HepG2 (cell line): ENCODE measurements around the gene S100A16. TPM values are rescaled to one million over a fixed set of nuclear protein-coding genes. Genes with fewer than 3 reads are reported as not detected.

Experiments
- HMGA1 ChIP-seq: sonication (generic); formaldehyde crosslinking; conservative IDR thresholded peaks from 2 replicates; pipeline ENCODE4 v1.4.0; 2020; ENCODE audit warnings: missing genetic modification reagents
- MYC ChIP-seq: sonication (generic); formaldehyde crosslinking; IDR thresholded peaks from 2 replicates; pipeline ENCODE4 v1.9.0; 2021; ENCODE audit warnings: missing genetic modification reagents, borderline replicate concordance
- NAIF1 ChIP-seq: sonication (generic); formaldehyde crosslinking; IDR thresholded peaks from 2 replicates; pipeline ENCODE4 v1.5.0; 2020; ENCODE audit warnings: mild to moderate bottlenecking, missing genetic modification reagents, borderline replicate concordance
- NFYC ChIP-seq: IDR thresholded peaks from 2 replicates; pipeline ENCODE4 v1.6.1; 2016; ENCODE audit warnings: missing genetic modification reagents, missing compliant biosample characterization
- PHF5A ChIP-seq: IDR thresholded peaks from one replicate; pipeline ENCODE4 v1.6.1; 2018; ENCODE audit warnings: low read depth, missing genetic modification reagents; ENCODE audit not compliant: unreplicated experiment
- PLRG1 ChIP-seq: fragments of 450-650 bp; conservative IDR thresholded peaks from 2 replicates; pipeline ENCODE4 v1.6.1; 2016
- RFX3 ChIP-seq: IDR thresholded peaks from 2 replicates; pipeline ENCODE4 v1.6.1; 2016; ENCODE audit warnings: missing biosample characterization, missing genetic modification reagents
- SALL1 ChIP-seq: sonication (generic); formaldehyde crosslinking; IDR thresholded peaks from 2 replicates; pipeline ENCODE4 v1.8.0; 2022; ENCODE audit warnings: mild to moderate bottlenecking, missing genetic modification reagents
- TEAD2 ChIP-seq: sonication (generic); formaldehyde crosslinking; IDR thresholded peaks from 2 replicates; pipeline ENCODE4 v1.9.0; 2021; ENCODE audit warnings: missing genetic modification reagents
- ZNF160 ChIP-seq: sonication (generic); formaldehyde crosslinking; IDR thresholded peaks from 2 replicates; pipeline ENCODE4 v1.8.0; 2022; ENCODE audit warnings: mild to moderate bottlenecking, inconsistent platforms, missing genetic modification reagents
- ZNF256 ChIP-seq: sonication (generic); formaldehyde crosslinking; conservative IDR thresholded peaks from 2 replicates; pipeline ENCODE4 v1.4.0; 2020; ENCODE audit warnings: missing genetic modification reagents
- ZNF263 ChIP-seq: sonication (generic); formaldehyde crosslinking; IDR thresholded peaks from 2 replicates; pipeline ENCODE4 v1.4.0; 2020; ENCODE audit warnings: missing genetic modification reagents
- ZNF33B ChIP-seq: sonication (generic); formaldehyde crosslinking; IDR thresholded peaks from 2 replicates; pipeline ENCODE4 v1.5.1; 2020; ENCODE audit warnings: mild to moderate bottlenecking, missing genetic modification reagents
- ZNF343 ChIP-seq: sonication (generic); formaldehyde crosslinking; IDR thresholded peaks from 2 replicates; pipeline ENCODE4 v1.4.0; 2020; ENCODE audit warnings: mild to moderate bottlenecking, missing genetic modification reagents
- ZNF432 ChIP-seq: sonication (generic); formaldehyde crosslinking; IDR thresholded peaks from 2 replicates; pipeline ENCODE4 v1.5.0; 2020; ENCODE audit warnings: missing genetic modification reagents, mild to moderate bottlenecking, borderline replicate concordance
- ZNF720 ChIP-seq: sonication (generic); formaldehyde crosslinking; IDR thresholded peaks from 2 replicates; pipeline ENCODE4 v1.4.0; 2020; ENCODE audit warnings: missing genetic modification reagents
- ZNF782 ChIP-seq: sonication (generic); formaldehyde crosslinking; IDR thresholded peaks from 2 replicates; pipeline ENCODE4 v1.4.0; 2020; ENCODE audit warnings: missing genetic modification reagents, mild to moderate bottlenecking, borderline replicate concordance
- polyA plus RNA-seq, 8 experiments: library from polyadenylated mRNA; depleted of rRNA in 3 of 8; stranded (reverse) in 7 of 8; unstranded in 1 of 8; fragments of >200 nt; fragmentation: Illumina TruSeq in 4 of 8; extraction: Trizol in 4 of 8; gene quantifications; 2 replicates each; pipeline versions ENCODE4 v1.2.1 to v1.2.3, GENCODE V29; 2011 to 2016; ENCODE audit warnings: low read depth in 4 of 8, missing spikeins in 1 of 8, mixed read lengths in 1 of 8; ENCODE audit not compliant: insufficient read depth in 1 of 8
- total RNA-seq, 5 experiments: library from RNA; depleted of rRNA; stranded (reverse); fragments of >200 nt; fragmentation: Illumina TruSeq; extraction: Trizol; gene quantifications; 2 replicates each; pipeline ENCODE4 v1.2.3, GENCODE V29; 2016; ENCODE audit warnings: low read depth in 1 of 5
- TF ChIP-seq, protein P1 (sequence below): sonication (generic); formaldehyde crosslinking; IDR thresholded peaks from 2 replicates; pipeline ENCODE4 v1.8.0; 2022; ENCODE audit warnings: mild to moderate bottlenecking, missing genetic modification reagents, borderline replicate concordance
- TF ChIP-seq, protein P2 (sequence below): sonication (generic); formaldehyde crosslinking; IDR thresholded peaks from 2 replicates; pipeline ENCODE4 v1.4.0; 2020; ENCODE audit warnings: missing genetic modification reagents
- TF ChIP-seq, protein P3 (sequence below): sonication (generic); formaldehyde crosslinking; IDR thresholded peaks from 2 replicates; pipeline ENCODE4 v1.5.0; 2020; ENCODE audit warnings: missing genetic modification reagents
- TF ChIP-seq, protein P4 (sequence below): IDR thresholded peaks from 2 replicates; pipeline ENCODE4 v1.6.1; 2012; ENCODE audit warnings: inconsistent platforms

S100A16 gene
- total and polyA plus RNA-seq, 2 of the 13 experiments (the other 11 are each of a cell fraction or from before 2014, with no cell fraction given): 46.0 to 195 TPM

DNA sequence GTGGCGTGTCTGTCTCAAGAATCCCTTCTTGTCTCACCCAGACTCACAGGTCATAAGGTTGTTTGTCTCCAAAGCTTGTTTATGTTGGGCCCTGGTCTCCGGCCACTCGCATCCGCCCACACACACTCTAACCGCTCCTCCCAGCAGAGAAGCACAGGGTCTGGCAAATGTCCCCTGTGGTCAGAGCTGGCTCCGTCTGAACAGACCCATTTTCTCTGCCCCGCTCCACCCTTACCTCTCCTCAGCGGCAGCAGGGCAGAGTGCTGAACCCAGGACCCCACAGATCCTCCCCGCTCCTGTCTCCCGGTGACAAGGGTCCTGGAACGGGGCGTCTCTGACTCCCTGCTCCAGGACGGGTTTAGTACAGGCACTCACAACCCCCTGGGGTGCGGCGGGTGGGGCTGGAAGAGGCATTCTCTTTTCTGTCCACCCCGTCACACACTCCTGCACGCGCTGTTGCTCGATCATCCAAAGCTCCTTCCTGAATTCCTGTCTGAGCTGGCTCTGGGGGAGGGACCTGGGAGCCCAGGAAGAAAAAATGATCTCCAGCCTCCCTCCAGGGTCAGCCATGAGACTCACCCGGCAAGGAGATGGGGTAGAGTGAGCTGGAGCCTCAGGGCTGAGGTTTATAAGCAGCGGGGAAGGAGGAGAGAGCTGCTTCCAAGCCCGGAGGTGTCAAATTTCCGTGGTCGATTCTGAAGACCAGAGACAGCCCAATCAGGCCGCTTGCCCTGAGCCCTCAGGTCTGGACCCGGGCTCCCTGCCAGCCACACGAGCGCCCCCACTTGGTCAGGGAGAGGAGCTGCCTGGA, 14.2 kb upstream of the S100A16 start, which contains the start of gene S100A13 (continued):
- TF ChIP-seq ZNF160: no peak
- peak; percentile 79; the same call in 1 of the 2 replicates for TF ChIP-seq NAIF1 (CRISPR knock-in tag)
- TF ChIP-seq ZNF720: no peak
- no peak for TF ChIP-seq ZNF33B (CRISPR knock-in tag)
- peak; percentile 29 for TF ChIP-seq NFYC (CRISPR knock-in tag)
- no peak for TF ChIP-seq ZNF343 (CRISPR knock-in tag)
- no peak for TF ChIP-seq RFX3 (CRISPR knock-in tag)
- TF ChIP-seq, protein P1, sequence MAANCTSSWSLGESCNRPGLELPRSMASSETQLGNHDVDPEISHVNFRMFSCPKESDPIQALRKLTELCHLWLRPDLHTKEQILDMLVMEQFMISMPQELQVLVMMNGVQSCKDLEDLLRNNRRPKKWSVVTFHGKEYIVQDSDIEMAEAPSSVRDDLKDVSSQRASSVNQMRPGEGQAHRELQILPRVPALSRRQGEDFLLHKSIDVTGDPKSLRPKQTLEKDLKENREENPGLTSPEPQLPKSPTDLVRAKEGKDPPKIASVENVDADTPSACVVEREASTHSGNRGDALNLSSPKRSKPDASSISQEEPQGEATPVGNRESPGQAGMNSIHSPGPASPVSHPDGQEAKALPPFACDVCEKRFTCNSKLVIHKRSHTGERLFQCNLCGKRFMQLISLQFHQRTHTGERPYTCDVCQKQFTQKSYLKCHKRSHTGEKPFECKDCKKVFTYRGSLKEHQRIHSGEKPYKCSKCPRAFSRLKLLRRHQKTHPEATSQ (CRISPR knock-in tag): no peak
- no peak for TF ChIP-seq ZNF263 (CRISPR knock-in tag)
- TF ChIP-seq, protein P2, sequence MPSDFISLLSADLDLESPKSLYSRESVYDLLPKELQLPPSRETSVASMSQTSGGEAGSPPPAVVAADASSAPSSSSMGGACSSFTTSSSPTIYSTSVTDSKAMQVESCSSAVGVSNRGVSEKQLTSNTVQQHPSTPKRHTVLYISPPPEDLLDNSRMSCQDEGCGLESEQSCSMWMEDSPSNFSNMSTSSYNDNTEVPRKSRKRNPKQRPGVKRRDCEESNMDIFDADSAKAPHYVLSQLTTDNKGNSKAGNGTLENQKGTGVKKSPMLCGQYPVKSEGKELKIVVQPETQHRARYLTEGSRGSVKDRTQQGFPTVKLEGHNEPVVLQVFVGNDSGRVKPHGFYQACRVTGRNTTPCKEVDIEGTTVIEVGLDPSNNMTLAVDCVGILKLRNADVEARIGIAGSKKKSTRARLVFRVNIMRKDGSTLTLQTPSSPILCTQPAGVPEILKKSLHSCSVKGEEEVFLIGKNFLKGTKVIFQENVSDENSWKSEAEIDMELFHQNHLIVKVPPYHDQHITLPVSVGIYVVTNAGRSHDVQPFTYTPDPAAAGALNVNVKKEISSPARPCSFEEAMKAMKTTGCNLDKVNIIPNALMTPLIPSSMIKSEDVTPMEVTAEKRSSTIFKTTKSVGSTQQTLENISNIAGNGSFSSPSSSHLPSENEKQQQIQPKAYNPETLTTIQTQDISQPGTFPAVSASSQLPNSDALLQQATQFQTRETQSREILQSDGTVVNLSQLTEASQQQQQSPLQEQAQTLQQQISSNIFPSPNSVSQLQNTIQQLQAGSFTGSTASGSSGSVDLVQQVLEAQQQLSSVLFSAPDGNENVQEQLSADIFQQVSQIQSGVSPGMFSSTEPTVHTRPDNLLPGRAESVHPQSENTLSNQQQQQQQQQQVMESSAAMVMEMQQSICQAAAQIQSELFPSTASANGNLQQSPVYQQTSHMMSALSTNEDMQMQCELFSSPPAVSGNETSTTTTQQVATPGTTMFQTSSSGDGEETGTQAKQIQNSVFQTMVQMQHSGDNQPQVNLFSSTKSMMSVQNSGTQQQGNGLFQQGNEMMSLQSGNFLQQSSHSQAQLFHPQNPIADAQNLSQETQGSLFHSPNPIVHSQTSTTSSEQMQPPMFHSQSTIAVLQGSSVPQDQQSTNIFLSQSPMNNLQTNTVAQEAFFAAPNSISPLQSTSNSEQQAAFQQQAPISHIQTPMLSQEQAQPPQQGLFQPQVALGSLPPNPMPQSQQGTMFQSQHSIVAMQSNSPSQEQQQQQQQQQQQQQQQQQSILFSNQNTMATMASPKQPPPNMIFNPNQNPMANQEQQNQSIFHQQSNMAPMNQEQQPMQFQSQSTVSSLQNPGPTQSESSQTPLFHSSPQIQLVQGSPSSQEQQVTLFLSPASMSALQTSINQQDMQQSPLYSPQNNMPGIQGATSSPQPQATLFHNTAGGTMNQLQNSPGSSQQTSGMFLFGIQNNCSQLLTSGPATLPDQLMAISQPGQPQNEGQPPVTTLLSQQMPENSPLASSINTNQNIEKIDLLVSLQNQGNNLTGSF (CRISPR knock-in tag): peak; percentile 75
- no peak for TF ChIP-seq PLRG1
- TF ChIP-seq MYC: no peak
- TF ChIP-seq HMGA1 (CRISPR knock-in tag): no peak
- TF ChIP-seq, protein P3, sequence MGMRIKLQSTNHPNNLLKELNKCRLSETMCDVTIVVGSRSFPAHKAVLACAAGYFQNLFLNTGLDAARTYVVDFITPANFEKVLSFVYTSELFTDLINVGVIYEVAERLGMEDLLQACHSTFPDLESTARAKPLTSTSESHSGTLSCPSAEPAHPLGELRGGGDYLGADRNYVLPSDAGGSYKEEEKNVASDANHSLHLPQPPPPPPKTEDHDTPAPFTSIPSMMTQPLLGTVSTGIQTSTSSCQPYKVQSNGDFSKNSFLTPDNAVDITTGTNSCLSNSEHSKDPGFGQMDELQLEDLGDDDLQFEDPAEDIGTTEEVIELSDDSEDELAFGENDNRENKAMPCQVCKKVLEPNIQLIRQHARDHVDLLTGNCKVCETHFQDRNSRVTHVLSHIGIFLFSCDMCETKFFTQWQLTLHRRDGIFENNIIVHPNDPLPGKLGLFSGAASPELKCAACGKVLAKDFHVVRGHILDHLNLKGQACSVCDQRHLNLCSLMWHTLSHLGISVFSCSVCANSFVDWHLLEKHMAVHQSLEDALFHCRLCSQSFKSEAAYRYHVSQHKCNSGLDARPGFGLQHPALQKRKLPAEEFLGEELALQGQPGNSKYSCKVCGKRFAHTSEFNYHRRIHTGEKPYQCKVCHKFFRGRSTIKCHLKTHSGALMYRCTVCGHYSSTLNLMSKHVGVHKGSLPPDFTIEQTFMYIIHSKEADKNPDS (CRISPR knock-in tag): peak; percentile 64; the same call in 1 of the 2 replicates
- no peak for TF ChIP-seq PHF5A (CRISPR knock-in tag)
- TF ChIP-seq ZNF256 (CRISPR knock-in tag): no peak
- TF ChIP-seq ZNF782: no peak
- TF ChIP-seq, protein P4, sequence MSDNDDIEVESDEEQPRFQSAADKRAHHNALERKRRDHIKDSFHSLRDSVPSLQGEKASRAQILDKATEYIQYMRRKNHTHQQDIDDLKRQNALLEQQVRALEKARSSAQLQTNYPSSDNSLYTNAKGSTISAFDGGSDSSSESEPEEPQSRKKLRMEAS: peak; percentile 42; the same call in 1 of the 2 replicates
- TF ChIP-seq ZNF432: no peak
- no peak for TF ChIP-seq TEAD2
- peak; percentile 57; the same call in 1 of the 2 replicates for TF ChIP-seq SALL1 (CRISPR knock-in tag)
